Measurements from ENCODE around the gene CRIP1.

Gene CRIP1

GRCh38 chr14:105486163-105486973, at the start of gene CRIP1:
Gene CRIP1 (plus strand): TSS chr14:105486886. CDS start chr14:105487260, 374 bp downstream.
- DNase-seq (ENCODE audit: low read depth in 1 of 2, low spot score in 1 of 2), result no peak

- no peak for DNase-seq (ENCODE audit: low read depth in 1 of 2, low spot score in 1 of 2)
Measured at GRCh38 chr14:105436891-105437722, 49.6 kb upstream of the CRIP1 start.

GRCh38 chr14:105437723-105438500, 48.8 kb upstream of the CRIP1 start:
- no peak for DNase-seq (ENCODE audit: low read depth in 1 of 2, low spot score in 1 of 2)

GRCh38 chr14:105439179-105439578, 47.5 kb upstream of the CRIP1 start:
- DNase-seq (ENCODE audit: low read depth in 1 of 2, low spot score in 1 of 2), result no peak

- DNase-seq (ENCODE audit: low read depth in 1 of 2, low spot score in 1 of 2), result no peak
Measured at GRCh38 chr14:105439710-105440553, 46.8 kb upstream of the CRIP1 start.

GRCh38 chr14:105440554-105440900, 46.2 kb upstream of the CRIP1 start:
- DNase-seq (ENCODE audit: low read depth in 1 of 2, low spot score in 1 of 2), result no peak

GRCh38 chr14:105440992-105441391, 45.7 kb upstream of the CRIP1 start:
- DNase-seq (ENCODE audit: low read depth in 1 of 2, low spot score in 1 of 2), result no peak

GRCh38 chr14:105442125-105442524, 44.6 kb upstream of the CRIP1 start:
- DNase-seq (ENCODE audit: low read depth in 1 of 2, low spot score in 1 of 2), result no peak

- no peak for DNase-seq (ENCODE audit: low read depth in 1 of 2, low spot score in 1 of 2)
Measured at GRCh38 chr14:105442834-105443233, 43.9 kb upstream of the CRIP1 start.

- no peak for DNase-seq (ENCODE audit: low read depth in 1 of 2, low spot score in 1 of 2)
Measured at GRCh38 chr14:105444859-105445258, 41.8 kb upstream of the CRIP1 start.

- DNase-seq (ENCODE audit: low read depth in 1 of 2, low spot score in 1 of 2), result no peak
Measured at GRCh38 chr14:105445290-105445689, 41.4 kb upstream of the CRIP1 start.

- no peak for DNase-seq (ENCODE audit: low read depth in 1 of 2, low spot score in 1 of 2)
Measured at GRCh38 chr14:105445901-105446845, 40.5 kb upstream of the CRIP1 start.

GRCh38 chr14:105446971-105447370, 39.7 kb upstream of the CRIP1 start:
- no peak for DNase-seq (ENCODE audit: low read depth in 1 of 2, low spot score in 1 of 2)

GRCh38 chr14:105447651-105448640, 38.7 kb upstream of the CRIP1 start:
- no peak for DNase-seq (ENCODE audit: low read depth in 1 of 2, low spot score in 1 of 2)

GRCh38 chr14:105448706-105449111, 38.0 kb upstream of the CRIP1 start:
- DNase-seq (ENCODE audit: low read depth in 1 of 2, low spot score in 1 of 2), result peak; percentile 37 to 39

- no peak for DNase-seq (ENCODE audit: low read depth in 1 of 2, low spot score in 1 of 2)
Measured at GRCh38 chr14:105449276-105450122, 37.2 kb upstream of the CRIP1 start.

GRCh38 chr14:105450123-105450505, 36.6 kb upstream of the CRIP1 start:
- no peak for DNase-seq (ENCODE audit: low read depth in 1 of 2, low spot score in 1 of 2)
